Measurements from ENCODE around the gene HDAC4.

- TF ChIP-seq, protein P1, sequence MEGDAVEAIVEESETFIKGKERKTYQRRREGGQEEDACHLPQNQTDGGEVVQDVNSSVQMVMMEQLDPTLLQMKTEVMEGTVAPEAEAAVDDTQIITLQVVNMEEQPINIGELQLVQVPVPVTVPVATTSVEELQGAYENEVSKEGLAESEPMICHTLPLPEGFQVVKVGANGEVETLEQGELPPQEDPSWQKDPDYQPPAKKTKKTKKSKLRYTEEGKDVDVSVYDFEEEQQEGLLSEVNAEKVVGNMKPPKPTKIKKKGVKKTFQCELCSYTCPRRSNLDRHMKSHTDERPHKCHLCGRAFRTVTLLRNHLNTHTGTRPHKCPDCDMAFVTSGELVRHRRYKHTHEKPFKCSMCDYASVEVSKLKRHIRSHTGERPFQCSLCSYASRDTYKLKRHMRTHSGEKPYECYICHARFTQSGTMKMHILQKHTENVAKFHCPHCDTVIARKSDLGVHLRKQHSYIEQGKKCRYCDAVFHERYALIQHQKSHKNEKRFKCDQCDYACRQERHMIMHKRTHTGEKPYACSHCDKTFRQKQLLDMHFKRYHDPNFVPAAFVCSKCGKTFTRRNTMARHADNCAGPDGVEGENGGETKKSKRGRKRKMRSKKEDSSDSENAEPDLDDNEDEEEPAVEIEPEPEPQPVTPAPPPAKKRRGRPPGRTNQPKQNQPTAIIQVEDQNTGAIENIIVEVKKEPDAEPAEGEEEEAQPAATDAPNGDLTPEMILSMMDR (IDR thresholded peaks at IDR 0.05), result no peak
- TF ChIP-seq POLR2A (IDR thresholded peaks at IDR 0.05), result no peak
Measured at GRCh38 chr2:239024226-239024625, 376.6 kb downstream of the HDAC4 start.
